Stimulated activated naive CD4-positive, alpha-beta T cell (primary cell): ENCODE measurements around the gene ZFP36L1.
A peak's percentile ranks its signal among the peaks of the same experiment; 100 is the strongest.

ENCODE experiments used
- DNase-seq, 6 experiments: peaks; one replicate each; lab custom pipeline; 2025; lab: John Stamatoyannopoulos, UW

The ZFP36L1 gene

GRCh38 chr14:68784226-68784910 is 8.5 kb downstream of the ZFP36L1 start:
- no peak for DNase-seq

- DNase-seq = no peak
These were observed 9.2 kb downstream of the ZFP36L1 start for GRCh38 chr14:68783408-68784225.

GRCh38 chr14:68782091-68782981 is 10.5 kb downstream of the ZFP36L1 start:
- DNase-seq = peak; percentile 47 to 78 (median 68)

GRCh38 chr14:68781161-68782021 is 11.5 kb downstream of the ZFP36L1 start:
- DNase-seq = peak; percentile 27 to 72 (median 47)

GRCh38 chr14:68780358-68781160 is 12.3 kb downstream of the ZFP36L1 start:
- peak in 3 of 6 experiments; percentile 29 to 60 (median 44) for DNase-seq

- DNase-seq = peak in 5 of 6 experiments; percentile 34 to 70 (median 62)
These were observed 13.0 kb downstream of the ZFP36L1 start for GRCh38 chr14:68779761-68780323.

- DNase-seq = no peak
These were observed 15.2 kb downstream of the ZFP36L1 start for GRCh38 chr14:68777644-68778043.

GRCh38 chr14:68775614-68776126 is 17.2 kb downstream of the ZFP36L1 start:
- DNase-seq = no peak

- DNase-seq = no peak
These were observed 17.9 kb downstream of the ZFP36L1 start for GRCh38 chr14:68774771-68775613.

GRCh38 chr14:68772761-68773381 is 20.0 kb downstream of the ZFP36L1 start:
- peak in 3 of 6 experiments; percentile 19 to 56 (median 51) for DNase-seq

- peak in 1 of 6 experiments; percentile 51 for DNase-seq
These were observed 21.2 kb downstream of the ZFP36L1 start for GRCh38 chr14:68771631-68772030.

- no peak for DNase-seq
These were observed 22.1 kb downstream of the ZFP36L1 start for GRCh38 chr14:68770553-68771286.

- DNase-seq = no peak
These were observed 22.8 kb downstream of the ZFP36L1 start for GRCh38 chr14:68770051-68770450.

- no peak for DNase-seq
These were observed 24.6 kb downstream of the ZFP36L1 start for GRCh38 chr14:68768316-68768715.

GRCh38 chr14:68767248-68767645 is 25.6 kb downstream of the ZFP36L1 start:
- no peak for DNase-seq

GRCh38 chr14:68766299-68767247 is 26.3 kb downstream of the ZFP36L1 start:
- no peak for DNase-seq
